K562 (cell line): ENCODE measurements around the gene PCMTD2.
"Not testable (repeated sequence)": the region's sequence is repeated elsewhere in the genome, so short reads cannot be mapped to it uniquely, and the experiment has no call there.

Experiments used
- BHLHE40 ChIP-seq: IDR thresholded peaks from 2 replicates; pipeline ENCODE4 v1.6.1; 2011; ENCODE audit warnings: low read length, improper control_type of control experiment
- CEBPB ChIP-seq: fragments of 450-650 bp; IDR thresholded peaks from 2 replicates; pipeline ENCODE4 v1.6.1; 2016; ENCODE audit warnings: missing genetic modification characterization, missing compliant biosample characterization
- FOXK1 ChIP-seq: sonication (generic); formaldehyde crosslinking; IDR thresholded peaks from 2 replicates; pipeline ENCODE4 v1.8.0; 2022; ENCODE audit warnings: missing genetic modification reagents, mild to moderate bottlenecking, borderline replicate concordance
- FOXO4 ChIP-seq: fragments of 450-650 bp; formaldehyde crosslinking; IDR thresholded peaks from 2 replicates; pipeline ENCODE4 v1.4.0; 2020; ENCODE audit warnings: mild to moderate bottlenecking, moderate library complexity
- POLR2AphosphoS2 ChIP-seq: IDR thresholded peaks from 2 replicates; pipeline ENCODE4 v1.6.1; 2012; ENCODE audit warnings: low read length, improper control_type of control experiment
- TGIF2 ChIP-seq: sonication (generic); formaldehyde crosslinking; IDR thresholded peaks from 2 replicates; pipeline ENCODE4 v1.8.1; 2022; ENCODE audit warnings: mild to moderate bottlenecking, missing genetic modification reagents, moderate library complexity
- USF2 ChIP-seq: sonication (generic); formaldehyde crosslinking; IDR thresholded peaks from 2 replicates; pipeline ENCODE4 v1.5.0; 2020; ENCODE audit warnings: missing genetic modification reagents
- YY1 ChIP-seq, 3 experiments: IDR thresholded peaks; 2 replicates each; pipeline ENCODE4 v1.6.1; 2011; ENCODE audit warnings: low read length in 2 of 3, mild to moderate bottlenecking in 2 of 3, moderate library complexity in 2 of 3, borderline replicate concordance in 1 of 3, control low read depth in 1 of 3, low read depth in 1 of 3; ENCODE audit not compliant: insufficient read depth in 3 of 3, insufficient replicate concordance in 2 of 3, control insufficient read depth in 1 of 3, insufficient read length in 1 of 3; ENCODE audit errors: extremely low read depth in 1 of 3
- ZNF277 ChIP-seq: fragments of 250-450 bp; sonication (Bioruptor Pico); IDR thresholded peaks from 2 replicates; pipeline ENCODE4 v1.8.0; 2022; ENCODE audit warnings: inconsistent platforms, mild to moderate bottlenecking, moderate library complexity, borderline replicate concordance
- TF ChIP-seq, protein P1 (sequence below), 3 experiments: IDR thresholded peaks in 2 of 3; conservative IDR thresholded peaks in 1 of 3; 2 replicates each; pipeline ENCODE4 v1.5.1; 2011 to 2012; ENCODE audit warnings: low read length in 3 of 3, mild to moderate bottlenecking in 3 of 3, control low read depth in 2 of 3, improper control_type of control experiment in 1 of 3, inconsistent platforms in 1 of 3, low read depth in 1 of 3, mixed read lengths in 1 of 3, moderate library complexity in 1 of 3; ENCODE audit not compliant: insufficient read depth in 2 of 3

GRCh38 chr20:64315381-64315780, 59.8 kb downstream of the PCMTD2 start:
- not testable (repeated sequence) for TF ChIP-seq FOXK1; CEBPB (tag); FOXO4 (CRISPR knock-in tag); ZNF277; BHLHE40; POLR2AphosphoS2; USF2; YY1 (IDR thresholded peaks at IDR 0.05; ENCODE audit: borderline replicate concordance in 1 of 3, control insufficient read depth in 1 of 3, extremely low read depth in 1 of 3, insufficient read depth in 3 of 3, insufficient read length in 1 of 3, insufficient replicate concordance in 2 of 3, low read depth in 1 of 3, low read length in 2 of 3); TGIF2 (CRISPR knock-in tag)
- TF ChIP-seq, protein P1, sequence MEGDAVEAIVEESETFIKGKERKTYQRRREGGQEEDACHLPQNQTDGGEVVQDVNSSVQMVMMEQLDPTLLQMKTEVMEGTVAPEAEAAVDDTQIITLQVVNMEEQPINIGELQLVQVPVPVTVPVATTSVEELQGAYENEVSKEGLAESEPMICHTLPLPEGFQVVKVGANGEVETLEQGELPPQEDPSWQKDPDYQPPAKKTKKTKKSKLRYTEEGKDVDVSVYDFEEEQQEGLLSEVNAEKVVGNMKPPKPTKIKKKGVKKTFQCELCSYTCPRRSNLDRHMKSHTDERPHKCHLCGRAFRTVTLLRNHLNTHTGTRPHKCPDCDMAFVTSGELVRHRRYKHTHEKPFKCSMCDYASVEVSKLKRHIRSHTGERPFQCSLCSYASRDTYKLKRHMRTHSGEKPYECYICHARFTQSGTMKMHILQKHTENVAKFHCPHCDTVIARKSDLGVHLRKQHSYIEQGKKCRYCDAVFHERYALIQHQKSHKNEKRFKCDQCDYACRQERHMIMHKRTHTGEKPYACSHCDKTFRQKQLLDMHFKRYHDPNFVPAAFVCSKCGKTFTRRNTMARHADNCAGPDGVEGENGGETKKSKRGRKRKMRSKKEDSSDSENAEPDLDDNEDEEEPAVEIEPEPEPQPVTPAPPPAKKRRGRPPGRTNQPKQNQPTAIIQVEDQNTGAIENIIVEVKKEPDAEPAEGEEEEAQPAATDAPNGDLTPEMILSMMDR (IDR thresholded peaks at IDR 0.05 in 2 of 3, conservative IDR thresholded peaks at IDR 0.05 in 1 of 3; ENCODE audit: insufficient read depth in 2 of 3, low read depth in 1 of 3, low read length in 3 of 3), result not testable (repeated sequence)
